Keratinocyte (primary cell): Measurements from ENCODE around the gene MAPRE2.

Source experiments
- CTCF ChIP-seq, 3 experiments: IDR thresholded peaks in 1 of 3; conservative IDR thresholded peaks in 1 of 3; optimal IDR thresholded peaks in 1 of 3; 2 replicates in 2 of 3; 3 replicates in 1 of 3; pipeline versions ENCODE3 to v1.5.1; 2011; ENCODE audit warnings: low read length in 3 of 3, mild to moderate bottlenecking in 3 of 3, moderate library complexity in 2 of 3, control low read depth in 1 of 3, inconsistent platforms in 1 of 3; ENCODE audit not compliant: insufficient read depth in 2 of 3; ENCODE audit errors: extremely low read depth in 1 of 3
- EZH2 ChIP-seq: IDR thresholded peaks from one replicate; pipeline ENCODE4 v1.6.1; 2012; ENCODE audit warnings: inconsistent platforms, mild to moderate bottlenecking, low read length, moderate library complexity

GRCh38 chr18:35055726-35056125 lies 14.5 kb downstream of the MAPRE2 start:
- TF ChIP-seq EZH2 (no peak), CTCF (optimal IDR thresholded peaks at IDR 0.05 in 1 of 3, IDR thresholded peaks at IDR 0.05 in 1 of 3, conservative IDR thresholded peaks at IDR 0.05 in 1 of 3; ENCODE audit: extremely low read depth in 1 of 3, insufficient read depth in 2 of 3, low read length in 3 of 3) (no peak)
